HG02970 (cell line): ENCODE results near the gene CST1.
A peak's percentile ranks its signal among the peaks of the same experiment; 100 is the strongest.
"Not testable (repeated sequence)": the region's sequence is repeated elsewhere in the genome, so short reads cannot be mapped to it uniquely, and the experiment has no call there.

ENCODE experiments used
- ATAC-seq: cut with Tn5 transposase; IDR thresholded peaks from one replicate; pipeline ENCODE4 v1.9.1; 2021; ENCODE audit warnings: mild to moderate bottlenecking, moderate library complexity, moderate number of reproducible peaks; ENCODE audit not compliant: unreplicated experiment, low FRiP score

The CST1 gene

DNA sequence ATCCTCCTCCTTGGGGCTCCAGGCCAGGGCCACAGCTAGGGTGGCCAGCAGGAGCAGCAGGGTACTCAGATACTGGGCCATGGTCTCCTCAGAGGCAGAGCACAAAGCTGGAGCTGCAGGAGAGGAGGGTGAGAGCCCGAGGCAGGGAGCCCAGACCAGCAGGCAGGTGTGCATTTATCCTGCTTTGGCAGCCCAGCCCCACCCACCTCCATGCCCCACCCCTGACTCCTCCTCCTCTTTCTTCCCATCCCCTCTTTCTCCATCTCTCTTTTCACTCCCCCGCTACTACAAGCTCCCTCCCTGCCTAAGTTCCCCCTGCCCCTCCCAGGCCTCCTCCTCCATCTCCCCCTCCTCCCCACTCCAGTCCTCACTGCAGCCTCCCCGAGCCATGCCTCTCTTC is at the start of gene CST1:
TSS of gene CST1 (minus strand) at position 150 of the 400 bp plus-strand sequence. CDS start at position 81, 69 bp downstream.
- ATAC-seq, result not testable (repeated sequence)

DNA sequence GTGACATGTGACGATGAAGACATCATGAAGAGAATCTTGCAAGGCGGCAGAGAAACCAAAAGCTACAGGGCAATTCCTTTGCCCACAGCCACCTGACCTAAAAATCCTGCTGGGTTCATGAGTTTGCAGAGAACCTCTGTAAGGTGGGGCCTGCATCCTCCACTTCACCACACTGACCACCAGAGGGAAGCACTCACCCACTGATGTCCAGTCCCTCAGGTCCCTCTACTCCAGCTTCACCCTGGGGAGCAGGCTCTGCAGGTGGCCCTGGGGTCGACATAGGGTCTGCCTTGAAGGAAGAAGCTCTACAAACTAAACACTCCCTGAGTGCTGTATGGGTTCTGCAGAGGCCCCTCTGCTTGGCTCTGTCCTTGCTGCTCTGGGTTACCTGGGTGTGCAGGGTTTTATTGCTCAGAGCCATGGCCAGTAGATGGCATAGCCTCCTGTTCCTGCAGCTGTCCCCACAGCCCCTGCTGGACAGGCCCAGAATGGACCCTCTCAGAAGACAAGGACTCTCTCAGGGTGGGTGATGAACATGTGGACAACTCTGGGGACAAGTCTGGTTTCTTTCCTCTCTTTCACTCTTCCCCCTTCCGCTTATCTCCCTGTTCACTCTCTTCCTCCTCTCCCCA is 48.6 kb upstream of the CST1 start:
- peak; percentile 73 for ATAC-seq

DNA sequence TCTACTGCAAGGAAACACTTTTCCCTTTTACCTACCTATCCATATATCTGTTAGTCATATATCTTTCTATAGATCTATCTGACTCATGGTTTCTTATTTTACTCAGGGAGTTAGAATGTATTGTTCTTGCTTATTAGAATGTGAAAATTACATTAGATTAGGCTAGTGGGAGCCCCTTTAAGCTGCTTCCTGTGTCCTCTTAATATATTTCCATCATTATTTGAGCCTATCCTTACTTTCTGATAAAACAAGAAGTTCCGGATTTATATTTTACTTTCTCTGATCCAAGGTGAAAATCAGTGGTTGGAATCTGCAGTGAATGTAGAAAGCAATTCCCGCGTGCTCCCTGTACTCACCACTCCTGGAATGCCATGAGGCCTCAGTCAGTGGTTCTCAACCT is 44.8 kb upstream of the CST1 start:
- no peak for ATAC-seq

DNA sequence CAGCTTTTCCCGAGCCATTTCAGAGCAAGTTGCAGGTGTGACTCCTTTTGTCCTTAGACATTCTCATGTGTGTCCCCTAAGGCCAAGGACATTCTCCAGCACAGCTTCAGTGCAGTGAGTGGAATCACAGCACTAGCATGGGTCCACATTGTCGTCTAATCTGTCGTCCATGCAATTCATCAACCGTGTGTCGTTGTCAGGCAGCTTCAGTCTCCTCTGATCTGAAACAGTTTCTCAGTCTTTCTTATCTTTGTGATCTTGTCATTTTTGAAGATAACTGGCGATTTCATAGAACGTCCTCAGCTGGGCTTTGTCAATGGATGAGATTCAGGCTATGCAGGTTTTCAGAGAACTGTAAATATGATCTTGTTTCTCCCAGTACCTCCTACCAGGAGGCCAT is 44.1 kb upstream of the CST1 start:
- ATAC-seq, result no peak

- ATAC-seq, result no peak
Observed at GRCh38 chr20:23794065-23794464, 43.3 kb upstream of the CST1 start.

DNA sequence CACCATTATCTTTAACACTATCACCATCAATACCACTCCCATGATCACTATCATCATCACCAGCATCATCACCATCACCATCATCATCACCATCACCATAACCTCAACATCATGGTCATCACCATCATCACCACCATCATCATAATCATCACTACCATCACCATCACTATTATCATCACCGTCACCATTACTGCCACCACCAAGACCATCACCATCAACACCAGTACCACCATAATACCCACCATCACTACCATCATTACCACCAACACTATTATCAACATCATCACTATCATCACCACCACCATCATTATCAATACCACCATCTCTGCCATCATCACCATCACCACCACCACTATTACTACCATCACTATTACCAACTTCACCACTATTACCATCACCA is 32.7 kb upstream of the CST1 start:
- no peak for ATAC-seq

DNA sequence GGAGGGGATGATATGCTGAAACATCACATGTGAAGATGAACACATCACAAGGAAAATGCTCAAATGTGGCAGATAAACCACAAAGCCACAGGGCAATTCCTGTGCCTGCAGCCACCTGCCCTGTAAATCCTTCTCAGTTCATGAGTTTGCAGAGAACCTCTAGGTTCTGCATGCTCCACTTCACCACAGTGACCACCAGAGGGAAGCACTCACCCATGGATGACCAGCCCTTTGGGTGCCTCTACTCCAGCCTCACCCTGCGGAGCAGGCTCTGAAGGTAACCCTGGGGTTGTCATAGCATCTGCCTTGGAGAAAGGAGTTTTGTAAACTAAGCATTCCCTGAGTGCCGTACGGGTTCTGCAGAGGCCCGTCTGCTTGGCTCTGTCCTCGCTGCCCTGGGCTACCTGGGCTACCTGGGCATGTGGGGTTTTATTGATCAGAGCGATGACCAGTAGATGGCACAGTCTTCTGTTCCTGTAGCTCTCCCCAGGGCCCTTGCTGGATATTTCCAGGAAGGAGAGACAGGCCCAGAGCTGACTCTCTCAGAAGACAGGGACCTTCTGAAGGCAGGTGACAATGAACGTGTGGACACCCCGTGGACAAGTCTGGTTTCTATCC is 31.7 kb upstream of the CST1 start:
- ATAC-seq, result no peak

GRCh38 chr20:23778676-23779075 is 27.9 kb upstream of the CST1 start:
- ATAC-seq, result not testable (repeated sequence)

DNA sequence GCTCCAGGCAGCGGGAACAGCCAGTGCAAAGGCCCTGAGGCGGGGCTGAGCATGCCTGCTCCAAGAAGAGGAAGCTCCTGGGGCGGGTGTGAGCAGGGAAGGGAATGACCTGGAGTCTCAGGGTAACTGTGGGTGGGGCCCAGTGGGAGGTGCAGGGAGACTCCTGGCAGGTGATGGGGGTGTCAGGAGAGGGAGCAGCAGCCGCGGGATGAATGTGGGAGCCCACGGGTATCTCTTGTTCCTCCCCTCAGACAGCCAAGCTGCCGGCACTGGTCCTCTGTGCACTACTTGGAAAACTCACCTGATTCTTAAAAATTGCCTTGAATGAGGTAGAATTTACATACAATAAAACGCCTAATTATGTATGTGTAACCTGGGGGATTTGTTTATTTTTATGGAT is 26.6 kb upstream of the CST1 start:
- not testable (repeated sequence) for ATAC-seq

DNA sequence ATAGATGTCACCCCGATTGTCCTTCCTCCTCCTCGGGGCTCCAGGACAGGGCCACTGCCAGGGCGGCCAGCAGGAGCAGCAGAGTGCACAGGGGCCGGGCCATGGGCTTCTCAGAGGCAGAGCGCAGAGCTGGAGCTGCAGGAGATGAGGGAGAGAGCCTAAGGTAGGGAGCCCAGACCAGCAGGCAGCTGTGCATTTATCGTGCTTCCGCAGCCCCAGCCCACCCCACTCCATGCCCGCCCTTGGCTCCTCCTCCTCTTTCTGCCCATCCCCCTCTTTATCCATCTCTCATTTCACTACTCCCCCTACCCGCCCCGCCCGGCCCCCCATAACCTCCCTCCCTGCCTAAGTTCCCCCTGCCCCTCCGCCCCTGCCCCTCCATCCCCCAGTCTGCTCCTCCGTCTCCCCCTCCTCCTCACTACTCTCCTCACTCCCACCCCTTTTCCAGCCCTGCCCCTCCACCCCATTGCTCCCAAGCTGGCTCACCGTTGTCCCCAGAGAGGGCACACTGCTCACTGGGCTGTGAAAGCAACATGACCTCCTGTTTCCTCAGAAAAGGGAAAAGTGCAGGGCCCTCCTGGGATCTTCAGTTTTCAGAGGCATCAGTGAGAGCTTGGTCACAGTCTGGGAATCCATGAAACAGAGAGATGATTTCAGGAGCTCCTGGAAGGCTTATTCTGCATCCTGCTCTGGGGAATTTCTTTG is 25.5 kb upstream of the CST1 start:
- ATAC-seq, result no peak

DNA sequence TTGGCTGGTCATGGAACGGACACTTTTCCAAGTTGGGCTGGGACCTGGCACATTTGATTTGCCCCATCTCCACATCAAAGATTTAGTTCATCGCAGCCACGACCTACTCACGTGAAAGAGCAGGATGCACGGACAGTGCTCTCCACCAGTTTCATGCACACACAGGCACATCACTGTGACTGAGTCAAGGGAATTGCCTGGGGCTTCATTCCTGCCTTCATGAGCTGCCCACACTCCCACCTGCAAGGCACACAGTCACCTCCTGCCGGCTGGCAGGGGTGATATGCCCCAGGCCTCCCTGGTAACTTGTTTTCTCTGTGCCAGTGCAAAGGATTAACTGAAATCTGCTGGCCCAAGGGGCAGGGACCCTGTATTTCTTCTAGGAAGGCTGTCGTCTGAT is 23.3 kb upstream of the CST1 start:
- no peak for ATAC-seq

- ATAC-seq, result no peak
Observed at GRCh38 chr20:23773579-23773978, 22.8 kb upstream of the CST1 start.

GRCh38 chr20:23773127-23773526 is 22.4 kb upstream of the CST1 start:
- ATAC-seq, result no peak

- ATAC-seq, result no peak
Observed at GRCh38 chr20:23772074-23772473, 21.3 kb upstream of the CST1 start.

- no peak for ATAC-seq
Observed at GRCh38 chr20:23770384-23770783, 19.6 kb upstream of the CST1 start.

DNA sequence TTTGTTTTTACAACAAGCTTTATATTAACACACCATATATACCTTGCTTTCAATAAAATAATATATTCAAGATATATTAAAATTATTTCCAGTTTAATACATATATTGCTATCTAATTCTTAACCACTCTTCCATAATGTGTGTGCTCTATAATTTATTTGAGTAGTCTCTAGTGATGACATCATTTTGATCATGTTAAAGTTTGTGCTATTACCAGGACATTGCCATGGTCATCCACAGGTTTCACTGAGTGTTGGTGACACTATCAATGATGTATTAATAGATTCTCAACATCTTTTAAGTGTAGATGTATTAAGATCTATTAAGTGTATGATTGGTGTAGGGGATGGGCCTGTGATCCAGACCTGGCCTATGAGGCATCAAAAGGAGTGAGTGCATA is 17.8 kb upstream of the CST1 start:
- ATAC-seq, result not testable (repeated sequence)

DNA sequence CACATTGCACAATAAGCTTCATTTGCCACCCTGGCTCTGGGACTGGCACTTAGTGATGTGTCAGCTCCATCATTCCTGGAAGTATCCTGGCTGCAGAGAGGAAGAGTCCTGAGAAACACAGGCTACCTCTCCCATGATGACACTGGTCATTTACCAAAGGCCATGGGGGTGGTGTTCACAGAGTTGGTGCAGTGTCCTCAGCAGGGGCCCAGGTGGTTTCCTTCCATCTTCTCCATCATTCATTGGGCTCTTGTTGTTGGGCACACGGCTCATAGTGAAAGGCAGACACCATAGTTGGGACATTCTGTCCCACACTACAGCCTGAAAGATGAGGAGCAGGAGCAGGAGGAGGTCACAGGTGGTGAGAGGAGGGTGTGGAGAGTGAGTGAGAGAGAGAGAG is 15.8 kb upstream of the CST1 start:
- no peak for ATAC-seq

- ATAC-seq, result no peak
Observed at GRCh38 chr20:23765578-23765977, 14.8 kb upstream of the CST1 start.

- not testable (repeated sequence) for ATAC-seq
Observed at GRCh38 chr20:23764630-23765029, 13.9 kb upstream of the CST1 start.

GRCh38 chr20:23763345-23763744 is 12.6 kb upstream of the CST1 start:
- ATAC-seq, result no peak

DNA sequence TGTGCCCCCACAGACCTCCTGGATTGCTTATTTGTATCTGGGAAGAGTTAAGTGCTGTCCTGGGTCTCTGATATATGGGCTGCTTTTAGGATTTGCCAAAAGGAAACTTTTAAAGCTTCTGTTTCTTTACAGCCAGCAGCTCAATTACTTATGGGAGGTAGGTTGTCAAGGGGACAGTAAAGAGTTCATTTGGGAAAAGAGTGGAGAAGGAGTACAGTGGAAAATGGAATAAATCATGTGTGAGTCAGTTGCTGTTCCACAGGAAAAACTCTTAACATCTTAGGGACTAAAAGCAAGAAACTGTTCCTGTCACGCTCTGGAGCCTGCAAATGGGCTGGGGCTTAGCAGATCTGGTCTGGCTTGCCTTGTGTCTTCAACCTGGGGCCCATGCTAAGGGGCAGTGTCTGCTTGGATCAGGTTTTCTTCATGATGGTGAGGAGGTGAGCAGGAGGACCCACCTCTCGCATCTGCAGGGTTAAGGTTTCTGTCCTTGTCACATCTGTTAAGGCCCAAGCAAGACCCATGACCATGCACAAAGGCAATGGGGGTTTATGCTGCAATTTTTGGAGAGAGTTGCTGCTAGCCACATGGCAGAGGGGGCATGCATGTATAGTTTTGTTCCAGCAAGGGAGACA is 8.7 kb upstream of the CST1 start:
- no peak for ATAC-seq
